MM.1S (cell line): Measurements from ENCODE around the gene USP9X.

Experiments
- DNase-seq: peaks from one replicate; pipeline ENCODE4 v3.0.0-alpha.2; 2015
- H2AFZ ChIP-seq: fragments of 300-600 bp; sonication (generic); 2 replicates; pipeline ENCODE4 v1.6.0; 2016; ENCODE audit warnings: antibody characterized with exemption, low read length
- H3F3A ChIP-seq: fragments of 300-600 bp; sonication (generic); 2 replicates; pipeline ENCODE4 v1.6.1; 2016; ENCODE audit warnings: mild to moderate bottlenecking, antibody characterized with exemption, low read length, moderate library complexity, mixed read lengths; ENCODE audit not compliant: insufficient read depth
- H3K27ac ChIP-seq: fragments of 300-600 bp; sonication (generic); 2 replicates; pipeline ENCODE4 v1.5.1; 2016; ENCODE audit warnings: mild to moderate bottlenecking, low read length
- H3K27me3 ChIP-seq: fragments of 300-600 bp; sonication (generic); replicated peaks from 2 replicates; pipeline ENCODE4 v1.6.0; 2016; ENCODE audit warnings: low read length; ENCODE audit not compliant: insufficient read depth
- H3K36me3 ChIP-seq: fragments of 300-600 bp; sonication (generic); replicated peaks from 2 replicates; pipeline ENCODE4 v1.6.1; 2016; ENCODE audit warnings: mild to moderate bottlenecking, low read length, mixed read lengths; ENCODE audit not compliant: insufficient read depth
- H3K4me1 ChIP-seq: fragments of 300-600 bp; sonication (generic); 2 replicates; pipeline ENCODE4 v1.6.1; 2016; ENCODE audit warnings: low read length, mixed read lengths
- H3K4me2 ChIP-seq: fragments of 300-600 bp; sonication (generic); 2 replicates; pipeline ENCODE4 v1.6.0; 2016; ENCODE audit warnings: low read depth, low read length
- H3K4me3 ChIP-seq: fragments of 300-600 bp; sonication (generic); 2 replicates; pipeline ENCODE4 v1.5.1; 2016; ENCODE audit warnings: low read length, mixed read lengths
- H3K79me2 ChIP-seq: fragments of 300-600 bp; sonication (generic); 2 replicates; pipeline ENCODE4 v1.6.1; 2016; ENCODE audit warnings: mixed run types, low read length, mixed read lengths
- H3K9ac ChIP-seq: fragments of 300-600 bp; sonication (generic); 2 replicates; pipeline ENCODE4 v1.6.1; 2016; ENCODE audit warnings: low read length, mixed read lengths
- H3K9me2 ChIP-seq: fragments of 300-600 bp; sonication (generic); replicated peaks from 2 replicates; pipeline ENCODE4 v1.6.1; 2016; ENCODE audit warnings: mild to moderate bottlenecking, low read length, mixed read lengths; ENCODE audit not compliant: insufficient read depth
- H3K9me3 ChIP-seq: fragments of 300-600 bp; sonication (generic); replicated peaks from 2 replicates; pipeline ENCODE4 v1.6.1; 2016; ENCODE audit warnings: mild to moderate bottlenecking, low read length, mixed read lengths; ENCODE audit not compliant: insufficient read depth
- H4K20me1 ChIP-seq: fragments of 300-600 bp; sonication (generic); 2 replicates; pipeline ENCODE4 v1.6.1; 2016; ENCODE audit warnings: mild to moderate bottlenecking, low read length, moderate library complexity, mixed read lengths; ENCODE audit not compliant: insufficient read depth
- EZH2 ChIP-seq: fragments of 300-600 bp; sonication (generic); optimal IDR thresholded peaks from 2 replicates; pipeline ENCODE3; 2017; ENCODE audit warnings: low read depth, mild to moderate bottlenecking, antibody characterized with exemption, low read length, mixed read lengths
- EZH2phosphoT487 ChIP-seq: fragments of 300-600 bp; sonication (generic); IDR thresholded peaks from 2 replicates; pipeline ENCODE4 v1.6.1; 2018; ENCODE audit warnings: antibody characterized with exemption, low read length
- TF ChIP-seq, protein P1 (sequence below): fragments of 300-600 bp; sonication (generic); IDR thresholded peaks from 2 replicates; pipeline ENCODE4 v1.5.1; 2016; ENCODE audit warnings: antibody characterized with exemption, low read length, mixed read lengths

Gene USP9X

DNA sequence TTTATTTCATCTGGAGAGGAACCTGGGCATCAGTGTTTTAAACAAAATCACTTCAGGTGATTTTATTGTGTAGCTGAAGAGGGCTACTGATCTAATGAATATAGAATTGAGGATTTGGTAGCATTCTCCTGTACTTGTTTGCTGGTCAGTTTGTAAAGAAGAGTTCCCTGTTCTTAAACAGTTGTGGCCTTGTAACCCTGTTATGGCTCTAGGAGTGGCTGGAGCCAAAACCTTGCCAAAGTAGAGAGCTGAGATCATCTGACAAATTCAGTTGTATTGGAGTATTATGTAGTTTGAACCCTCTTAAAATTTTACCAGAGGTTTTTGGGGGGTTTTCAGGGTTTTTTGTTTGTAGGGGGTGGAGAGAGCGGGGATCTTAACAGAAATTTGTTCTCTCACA is 36.5 kb downstream of the USP9X start:
- Histone ChIP-seq H3K27ac (no peak overlapping the region), H3K4me3 (no peak overlapping the region), H3K9ac (no peak overlapping the region), H3K4me2 (no peak overlapping the region), H3K79me2 (peaks cover 87% of the 10 kb centered on the region), H3K27me3 (no peaks in the 10 kb centered on the region), H3F3A (peaks cover 7% of the 10 kb centered on the region; the same call in 1 of the 2 replicates), H2AFZ (no peak overlapping the region), H3K4me1 (peaks cover 8% of the 10 kb centered on the region; the same call in 1 of the 2 replicates), H4K20me1 (peaks cover 24% of the 10 kb centered on the region), H3K9me3 (no peaks in the 10 kb centered on the region), H3K36me3 (no peaks in the 10 kb centered on the region), H3K9me2 (no peaks in the 10 kb centered on the region)
- no peak for DNase-seq
- TF ChIP-seq EZH2phosphoT487 = no peak
- TF ChIP-seq, protein P1, sequence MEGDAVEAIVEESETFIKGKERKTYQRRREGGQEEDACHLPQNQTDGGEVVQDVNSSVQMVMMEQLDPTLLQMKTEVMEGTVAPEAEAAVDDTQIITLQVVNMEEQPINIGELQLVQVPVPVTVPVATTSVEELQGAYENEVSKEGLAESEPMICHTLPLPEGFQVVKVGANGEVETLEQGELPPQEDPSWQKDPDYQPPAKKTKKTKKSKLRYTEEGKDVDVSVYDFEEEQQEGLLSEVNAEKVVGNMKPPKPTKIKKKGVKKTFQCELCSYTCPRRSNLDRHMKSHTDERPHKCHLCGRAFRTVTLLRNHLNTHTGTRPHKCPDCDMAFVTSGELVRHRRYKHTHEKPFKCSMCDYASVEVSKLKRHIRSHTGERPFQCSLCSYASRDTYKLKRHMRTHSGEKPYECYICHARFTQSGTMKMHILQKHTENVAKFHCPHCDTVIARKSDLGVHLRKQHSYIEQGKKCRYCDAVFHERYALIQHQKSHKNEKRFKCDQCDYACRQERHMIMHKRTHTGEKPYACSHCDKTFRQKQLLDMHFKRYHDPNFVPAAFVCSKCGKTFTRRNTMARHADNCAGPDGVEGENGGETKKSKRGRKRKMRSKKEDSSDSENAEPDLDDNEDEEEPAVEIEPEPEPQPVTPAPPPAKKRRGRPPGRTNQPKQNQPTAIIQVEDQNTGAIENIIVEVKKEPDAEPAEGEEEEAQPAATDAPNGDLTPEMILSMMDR = no peak
- no peak for TF ChIP-seq EZH2

DNA sequence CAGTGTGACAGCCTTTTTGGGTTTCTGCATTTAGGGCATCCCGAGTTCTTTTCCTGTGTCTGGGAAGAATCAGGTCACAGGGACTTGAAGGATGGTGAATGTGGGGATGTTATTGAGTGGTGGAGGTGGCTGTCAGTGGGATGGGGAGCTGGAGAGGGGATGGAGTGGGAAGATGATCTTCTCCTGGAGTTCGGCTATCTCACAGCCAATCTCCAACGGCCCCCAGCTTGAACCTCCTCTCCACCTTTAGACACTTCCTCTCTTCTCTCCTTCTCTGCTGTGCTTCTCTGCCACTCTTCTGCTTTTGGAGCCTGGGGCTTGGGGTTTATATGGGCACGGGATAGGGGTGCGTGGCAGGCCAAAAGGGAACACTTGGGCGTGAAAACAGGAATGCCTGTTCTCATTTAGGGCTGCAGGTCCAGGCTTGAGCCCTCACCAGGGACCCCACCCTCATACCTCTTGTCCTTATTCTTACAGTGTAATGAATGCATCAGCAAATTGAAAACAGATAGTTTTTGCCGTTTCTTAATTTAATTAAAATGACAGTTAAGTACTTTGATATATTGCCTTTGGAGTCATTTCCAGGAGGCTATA is 37.5 kb downstream of the USP9X start:
- H3F3A ChIP-seq = no peaks in the 10 kb centered on the region
- no peaks in the 10 kb centered on the region for H3K27me3 ChIP-seq
- H3K9me2 ChIP-seq = no peaks in the 10 kb centered on the region
- no peak overlapping the region for H3K4me3 ChIP-seq
- no peak for TF ChIP-seq EZH2phosphoT487
- TF ChIP-seq, protein P1 = no peak
- TF ChIP-seq EZH2 = no peak
- no peak overlapping the region for H2AFZ ChIP-seq
- peaks cover 24% of the 10 kb centered on the region for H4K20me1 ChIP-seq
- peaks cover 83% of the 10 kb centered on the region for H3K79me2 ChIP-seq
- no peak overlapping the region for H3K27ac ChIP-seq
- no peaks in the 10 kb centered on the region for H3K36me3 ChIP-seq
- no peak overlapping the region for H3K9ac ChIP-seq
- H3K9me3 ChIP-seq = no peaks in the 10 kb centered on the region
- H3K4me2 ChIP-seq = no peak overlapping the region
- DNase-seq = no peak
- H3K4me1 ChIP-seq = peaks cover 14% of the 10 kb centered on the region; the same call in 1 of the 2 replicates

DNA sequence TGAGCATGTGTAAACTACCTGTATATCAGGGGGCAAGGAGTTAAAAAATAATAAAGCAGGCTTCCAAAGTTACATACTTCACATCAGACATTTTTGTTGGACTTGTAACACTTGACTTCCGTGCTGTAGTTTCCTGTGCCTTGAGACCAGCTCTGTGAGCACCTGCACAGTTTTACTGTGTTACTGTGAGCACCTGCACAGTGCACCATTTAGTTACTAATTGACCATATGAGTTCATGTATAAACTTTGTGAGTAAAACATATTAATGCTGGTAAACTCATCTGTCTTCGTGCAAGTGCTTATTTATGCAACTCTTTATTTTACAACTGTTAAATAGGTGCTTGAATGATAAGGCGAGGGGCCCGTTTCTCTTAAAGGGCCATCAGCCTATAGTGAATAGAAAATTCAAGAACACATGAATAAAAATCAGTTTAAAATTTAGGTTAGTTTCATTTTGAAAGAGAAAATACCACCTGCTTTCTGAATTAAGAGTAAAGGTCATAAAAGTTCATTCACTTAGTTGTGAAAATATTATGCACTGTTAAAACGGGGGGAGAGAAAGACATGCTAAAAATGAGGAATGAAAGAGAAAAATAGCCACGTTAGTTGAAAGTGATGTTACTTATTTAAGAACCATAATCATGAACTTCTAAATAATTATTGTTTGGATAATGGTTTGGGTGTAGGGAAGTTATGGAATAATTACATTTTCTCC is 42.4 kb downstream of the USP9X start:
- H3K79me2 ChIP-seq = peaks cover 51% of the 10 kb centered on the region

More for the DNA sequence above, 42.4 kb downstream of the USP9X start:
- Histone ChIP-seq H3K4me2 (no peak overlapping the region), H3K4me1 (peaks cover 6% of the 10 kb centered on the region; the same call in 1 of the 2 replicates), H3K36me3 (no peaks in the 10 kb centered on the region), H3F3A (no peaks in the 10 kb centered on the region), H3K4me3 (no peak overlapping the region), H4K20me1 (no peaks in the 10 kb centered on the region; the same call in 1 of the 2 replicates), H3K9me2 (no peaks in the 10 kb centered on the region), H3K9me3 (no peaks in the 10 kb centered on the region), H3K9ac (no peak overlapping the region), H2AFZ (no peak overlapping the region), H3K27me3 (no peaks in the 10 kb centered on the region), H3K27ac (no peak overlapping the region)
- TF ChIP-seq, protein P1 = no peak
- no peak for TF ChIP-seq EZH2phosphoT487
- TF ChIP-seq EZH2 = no peak
- DNase-seq = peak; percentile 28
